GM21786 (cell line): ENCODE results near the gene LTN1.
"Not testable (repeated sequence)": the region's sequence is repeated elsewhere in the genome, so short reads cannot be mapped to it uniquely, and the experiment has no call there.

ENCODE experiments used
- ATAC-seq: cut with Tn5 transposase; IDR thresholded peaks from one replicate; pipeline ENCODE4 v1.9.1; 2021; ENCODE audit not compliant: unreplicated experiment

The LTN1 gene

GRCh38 chr21:28936036-28936435 is 56.6 kb downstream of the LTN1 start:
- no peak for ATAC-seq

- ATAC-seq: no peak
Measured at GRCh38 chr21:28932717-28933116, 60.0 kb downstream of the LTN1 start.

GRCh38 chr21:28931708-28932372 is 60.8 kb downstream of the LTN1 start:
- not testable (repeated sequence) for ATAC-seq

- ATAC-seq: no peak
Measured at GRCh38 chr21:28928578-28929420, 63.9 kb downstream of the LTN1 start.

- no peak for ATAC-seq
Measured at GRCh38 chr21:28927130-28927529, 65.5 kb downstream of the LTN1 start.

GRCh38 chr21:28923439-28923975 is 69.2 kb downstream of the LTN1 start:
- ATAC-seq: no peak

GRCh38 chr21:28922368-28922767 is 70.3 kb downstream of the LTN1 start:
- ATAC-seq: no peak

GRCh38 chr21:28916150-28916893 is 76.4 kb downstream of the LTN1 start:
- ATAC-seq: no peak

- no peak for ATAC-seq
Measured at GRCh38 chr21:28913071-28913470, 79.6 kb downstream of the LTN1 start.

- ATAC-seq: no peak
Measured at GRCh38 chr21:28910280-28910887, 82.3 kb downstream of the LTN1 start.

- no peak for ATAC-seq
Measured at GRCh38 chr21:28908351-28908750, 84.3 kb downstream of the LTN1 start.

- no peak for ATAC-seq
Measured at GRCh38 chr21:28906841-28907240, 85.8 kb downstream of the LTN1 start.

GRCh38 chr21:28906236-28906635 is 86.4 kb downstream of the LTN1 start:
- ATAC-seq: no peak

GRCh38 chr21:28904961-28905435 is 87.7 kb downstream of the LTN1 start:
- no peak for ATAC-seq

- no peak for ATAC-seq
Measured at GRCh38 chr21:28903448-28903847, 89.2 kb downstream of the LTN1 start.

- no peak for ATAC-seq
Measured at GRCh38 chr21:28900481-28900880, 92.2 kb downstream of the LTN1 start.

GRCh38 chr21:28899744-28900143 is 92.9 kb downstream of the LTN1 start:
- ATAC-seq: no peak

GRCh38 chr21:28899220-28899619 is 93.5 kb downstream of the LTN1 start:
- ATAC-seq: no peak

GRCh38 chr21:28893687-28894086 is 99.0 kb downstream of the LTN1 start:
- ATAC-seq: no peak

- ATAC-seq: no peak
Measured at GRCh38 chr21:28892199-28893111, 100.2 kb downstream of the LTN1 start.
